Measurements from ENCODE around the gene PRPH. TPM values are rescaled to one million over a fixed set of nuclear protein-coding genes. Genes with fewer than 3 reads are reported as not detected.
"Not testable (repeated sequence)": the region's sequence is repeated elsewhere in the genome, so short reads cannot be mapped to it uniquely, and the experiment has no call there.

PRPH gene
- total RNA-seq, 4 donors from 2014 or later = 3.0 to 16.2 (median 5.8) TPM

DNA sequence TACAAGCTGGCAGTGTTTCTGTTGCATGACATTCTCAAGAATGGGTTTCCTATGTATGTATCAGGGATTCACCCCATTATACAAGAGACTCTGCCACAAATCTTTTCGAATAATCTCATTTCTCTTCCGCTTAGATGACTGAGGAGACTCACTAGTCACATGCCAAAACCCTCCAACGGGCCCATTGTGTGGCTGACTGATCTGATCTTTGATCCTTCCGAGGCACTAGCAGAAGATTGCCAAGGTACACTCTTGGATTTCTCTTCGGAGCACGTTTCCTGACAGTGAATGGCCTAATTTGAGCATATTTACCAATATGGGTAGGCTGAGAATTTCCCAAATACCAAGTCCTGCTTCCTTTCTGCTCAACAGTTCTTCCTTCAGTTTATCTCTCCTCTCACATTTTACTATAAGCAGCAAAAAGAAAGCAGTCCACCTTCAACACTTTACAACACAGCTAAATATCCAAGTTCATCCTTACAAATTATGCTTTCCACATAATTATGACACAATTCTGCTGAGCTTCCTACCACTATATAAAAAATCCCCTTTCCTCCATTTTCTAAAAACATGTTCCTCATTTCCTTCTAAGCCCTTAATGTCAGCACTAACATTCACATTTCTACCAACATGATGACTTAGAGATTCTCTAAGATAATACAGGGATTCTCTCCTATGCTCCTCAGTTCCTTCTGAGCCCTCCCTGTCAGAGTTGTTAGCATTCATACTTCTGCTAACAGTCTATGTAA, 11.0 kb downstream of the PRPH start:
- H3K27me3 ChIP-seq = peaks cover 65% of the 10 kb centered on the region
- no peak overlapping the region for H3K27ac ChIP-seq
- TF ChIP-seq EP300 (IDR thresholded peaks at IDR 0.05) = no peak
- TF ChIP-seq, protein P1, sequence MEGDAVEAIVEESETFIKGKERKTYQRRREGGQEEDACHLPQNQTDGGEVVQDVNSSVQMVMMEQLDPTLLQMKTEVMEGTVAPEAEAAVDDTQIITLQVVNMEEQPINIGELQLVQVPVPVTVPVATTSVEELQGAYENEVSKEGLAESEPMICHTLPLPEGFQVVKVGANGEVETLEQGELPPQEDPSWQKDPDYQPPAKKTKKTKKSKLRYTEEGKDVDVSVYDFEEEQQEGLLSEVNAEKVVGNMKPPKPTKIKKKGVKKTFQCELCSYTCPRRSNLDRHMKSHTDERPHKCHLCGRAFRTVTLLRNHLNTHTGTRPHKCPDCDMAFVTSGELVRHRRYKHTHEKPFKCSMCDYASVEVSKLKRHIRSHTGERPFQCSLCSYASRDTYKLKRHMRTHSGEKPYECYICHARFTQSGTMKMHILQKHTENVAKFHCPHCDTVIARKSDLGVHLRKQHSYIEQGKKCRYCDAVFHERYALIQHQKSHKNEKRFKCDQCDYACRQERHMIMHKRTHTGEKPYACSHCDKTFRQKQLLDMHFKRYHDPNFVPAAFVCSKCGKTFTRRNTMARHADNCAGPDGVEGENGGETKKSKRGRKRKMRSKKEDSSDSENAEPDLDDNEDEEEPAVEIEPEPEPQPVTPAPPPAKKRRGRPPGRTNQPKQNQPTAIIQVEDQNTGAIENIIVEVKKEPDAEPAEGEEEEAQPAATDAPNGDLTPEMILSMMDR (IDR thresholded peaks at IDR 0.05) = no peak
- no peak for TF ChIP-seq POLR2AphosphoS5 (IDR thresholded peaks at IDR 0.05)
- TF ChIP-seq POLR2A (IDR thresholded peaks at IDR 0.05) = no peak
- no peaks in the 10 kb centered on the region for H3K9me3 ChIP-seq
- no peaks in the 10 kb centered on the region for H3K4me1 ChIP-seq
- ATAC-seq = no peak
- no peak overlapping the region for H3K4me3 ChIP-seq
- 73 to 84% methylated on average over 3 to 6 of the region's 6 CpGs for WGBS, 2 donors (ENCODE audit: low coverage in 1 of 2)
- H3K36me3 ChIP-seq = no peaks in the 10 kb centered on the region

DNA sequence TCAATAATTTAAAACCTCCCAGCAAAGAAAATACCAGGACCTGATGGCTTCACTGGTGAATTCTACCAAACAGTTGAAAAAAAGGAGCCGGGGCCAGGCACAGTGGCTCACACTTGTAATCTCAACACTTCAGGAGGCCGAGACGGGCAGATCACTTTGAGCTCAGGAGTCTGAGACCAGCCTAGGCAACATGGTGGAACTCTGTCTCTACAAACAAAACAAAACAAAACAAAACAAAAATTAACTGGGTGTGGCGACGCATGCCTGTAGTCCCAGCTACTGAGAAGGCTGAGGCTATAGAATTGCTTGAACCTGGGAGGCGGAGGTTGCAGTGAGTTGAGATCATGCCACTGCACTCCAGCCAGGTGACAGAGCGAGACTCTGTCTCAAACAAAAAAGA, 14.4 kb downstream of the PRPH start:
- peaks cover 47% of the 10 kb centered on the region for H3K27me3 ChIP-seq
- no peak overlapping the region for H3K4me3 ChIP-seq
- H3K36me3 ChIP-seq = no peaks in the 10 kb centered on the region
- 68 to 84% methylated on average over 5 to 7 of the region's 7 CpGs for WGBS, 2 donors (ENCODE audit: low coverage in 1 of 2)
- ATAC-seq = no peak
- no peak for TF ChIP-seq EP300 (IDR thresholded peaks at IDR 0.05)
- TF ChIP-seq, protein P1 (IDR thresholded peaks at IDR 0.05) = no peak
- no peak for TF ChIP-seq POLR2A (IDR thresholded peaks at IDR 0.05)
- TF ChIP-seq POLR2AphosphoS5 (IDR thresholded peaks at IDR 0.05) = no peak
- no peaks in the 10 kb centered on the region for H3K9me3 ChIP-seq
- no peaks in the 10 kb centered on the region for H3K4me1 ChIP-seq
- H3K27ac ChIP-seq = no peak overlapping the region

DNA sequence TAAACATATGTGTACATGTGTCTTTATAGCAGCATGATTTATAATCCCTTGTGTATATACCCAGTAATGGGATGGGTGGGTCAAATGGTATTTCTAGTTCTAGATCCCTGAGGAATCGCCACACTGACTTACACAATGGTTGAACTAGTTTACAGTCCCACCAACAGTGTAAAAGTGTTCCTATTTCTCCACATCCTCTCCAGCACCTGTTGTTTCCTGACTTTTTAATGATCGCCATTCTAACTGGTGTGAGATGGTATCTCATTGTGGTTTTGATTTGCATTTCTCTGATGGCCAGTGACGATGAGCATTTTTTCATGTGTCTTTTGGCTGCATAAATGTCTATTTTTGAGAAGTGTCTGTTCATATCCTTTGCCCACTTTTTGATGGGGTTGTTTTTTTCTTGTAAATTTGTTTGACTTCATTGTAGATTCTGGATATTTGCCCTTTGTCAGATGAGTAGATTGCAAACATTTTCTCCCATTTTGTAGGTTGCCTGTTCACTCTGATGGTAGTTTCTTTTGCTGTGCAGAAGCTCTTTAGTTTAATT, 15.6 kb downstream of the PRPH start:
- not testable (repeated sequence) for H3K9me3 ChIP-seq, H3K36me3 ChIP-seq, H3K27ac ChIP-seq, H3K4me3 ChIP-seq, H3K4me1 ChIP-seq, ATAC-seq
- H3K27me3 ChIP-seq = peaks cover 47% of the 10 kb centered on the region
- no CpG with 5 or more reads among the region's 3 CpGs for WGBS, 2 donors (ENCODE audit: low coverage in 1 of 2)

DNA sequence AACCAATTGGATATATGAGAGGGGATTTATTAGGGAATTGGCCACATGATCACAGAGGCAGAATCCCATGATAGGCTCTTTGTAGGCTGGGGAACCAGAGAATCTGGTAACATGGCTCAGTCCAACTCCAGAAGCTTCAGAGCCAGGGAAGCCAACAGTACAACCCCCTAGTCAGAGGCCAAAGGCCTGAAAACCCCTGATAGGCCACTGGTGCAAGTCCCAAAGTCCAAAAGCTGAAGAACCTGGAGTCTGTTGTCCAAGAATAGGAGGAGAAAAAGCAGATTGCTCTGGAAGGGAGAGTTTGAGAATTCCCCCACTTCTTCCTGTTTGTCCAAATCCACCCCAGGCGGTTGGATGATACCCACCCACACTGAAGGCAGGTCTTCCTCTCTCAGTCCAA, 19.9 kb downstream of the PRPH start:
- Histone ChIP-seq H3K36me3 (no peaks in the 10 kb centered on the region), H3K9me3 (no peaks in the 10 kb centered on the region), H3K27me3 (peaks cover 21% of the 10 kb centered on the region), H3K4me1 (no peaks in the 10 kb centered on the region), H3K4me3 (no peak overlapping the region), H3K27ac (no peak overlapping the region)
- WGBS, 2 donors (ENCODE audit: low coverage in 1 of 2) = 100% methylated on average over 1 of the region's 1 CpG; no CpG with 5 or more reads in 1 of the 2 donors
- ATAC-seq = no peak
- TF ChIP-seq, protein P1 (IDR thresholded peaks at IDR 0.05) = no peak
- TF ChIP-seq EP300 (IDR thresholded peaks at IDR 0.05) (no peak), POLR2A (IDR thresholded peaks at IDR 0.05) (no peak)

DNA sequence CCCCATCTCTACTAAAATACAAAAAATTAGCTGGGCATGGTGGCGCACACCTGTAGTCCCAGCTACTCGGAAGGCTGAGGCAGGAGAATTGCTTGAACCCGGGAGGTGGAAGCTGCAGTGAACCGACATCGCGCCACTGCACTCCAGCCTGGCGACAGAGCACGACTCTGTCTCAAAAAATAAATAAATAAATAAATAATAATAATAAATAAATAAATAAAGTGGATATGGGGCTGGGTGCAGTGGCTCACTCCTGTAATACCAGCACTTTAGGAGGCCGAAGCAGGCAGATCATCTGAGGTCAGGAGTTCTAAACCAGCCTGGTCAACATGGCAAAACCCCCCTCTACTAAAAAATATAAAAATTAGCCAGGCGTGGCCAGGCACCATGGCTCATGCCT, 22.2 kb downstream of the PRPH start:
- not testable (repeated sequence) for H3K36me3 ChIP-seq
- 88% methylated on average over 9 of the region's 10 CpGs; no CpG with 5 or more reads in 1 of the 2 donors for WGBS, 2 donors (ENCODE audit: low coverage in 1 of 2)

DNA sequence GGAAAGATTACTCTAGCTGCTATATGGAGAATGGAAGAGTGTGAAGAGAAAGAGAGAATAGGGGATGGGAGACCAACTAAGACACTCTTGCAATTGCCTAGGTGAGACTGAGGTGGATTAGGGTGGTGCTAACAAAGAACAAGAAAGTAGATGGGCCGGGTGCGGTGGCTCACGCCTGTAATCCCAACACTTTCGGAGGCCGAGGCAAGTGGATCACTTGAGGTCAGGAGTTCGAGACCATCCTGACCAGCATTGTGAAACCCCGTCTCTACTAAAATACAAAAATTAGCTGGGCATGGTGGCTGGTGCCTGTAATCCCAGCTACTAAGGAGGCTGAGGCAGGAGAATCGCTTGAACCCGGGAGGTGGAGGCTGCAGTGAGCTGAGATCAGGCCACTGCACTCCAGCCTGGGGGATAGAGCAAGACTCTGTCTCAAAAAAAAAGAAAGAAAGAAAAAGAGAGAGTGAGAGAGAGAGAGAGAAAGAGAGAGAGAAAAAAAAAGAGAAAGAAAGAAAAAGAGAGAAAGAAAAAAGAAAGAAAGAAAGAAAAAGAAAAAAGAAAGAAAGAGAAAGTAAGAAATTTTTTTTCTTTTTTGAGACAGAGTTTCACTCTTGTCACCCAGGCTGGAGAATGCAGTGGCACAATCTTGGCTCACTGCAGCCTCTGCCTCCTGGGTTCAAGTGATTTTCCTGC, 25.6 kb downstream of the PRPH start:
- ATAC-seq, H3K36me3 ChIP-seq, H3K27ac ChIP-seq, H3K9me3 ChIP-seq, H3K4me3 ChIP-seq, H3K27me3 ChIP-seq: not testable (repeated sequence)
- peaks cover 0 to 16% (median 10%) of the 10 kb centered on the region in 3 donors for H3K4me1 ChIP-seq
- 87 to 90% methylated on average over 7 to 9 of the region's 9 CpGs for WGBS, 2 donors (ENCODE audit: low coverage in 1 of 2)

More for the DNA sequence above, 22.2 kb downstream of the PRPH start:
- not testable (repeated sequence) for H3K4me1 ChIP-seq, H3K9me3 ChIP-seq, H3K27ac ChIP-seq, ATAC-seq, H3K4me3 ChIP-seq
- H3K27me3 ChIP-seq = peaks cover 16% of the 10 kb centered on the region
